AG04449 (cell line): ENCODE results near the gene YAF2.

Source experiments
- CTCF ChIA-PET: fragments of 350-600 bp; formaldehyde crosslinking; extraction: SDS; loops from one replicate; lab custom pipeline; 2021; ENCODE audit warnings: antibody characterized with exemption; lab: Yijun Ruan, JAX
- POLR2A ChIA-PET: fragments of 400-600, 350-600 bp; formaldehyde crosslinking; extraction: SDS; loops from one replicate; lab custom pipeline; 2020; ENCODE audit warnings: antibody characterized with exemption, inconsistent platforms; lab: Yijun Ruan, JAX
- DNase-seq: peaks from one replicate; pipeline ENCODE4 v3.0.0-alpha.2; 2010; ENCODE audit warnings: low read depth, low spot score
- H3K4me3 ChIP-seq: 2 replicates; pipeline ENCODE4 v1.5.1; 2011; ENCODE audit warnings: low read depth, mild to moderate bottlenecking, control low read depth, low read length
- CTCF ChIP-seq: IDR thresholded peaks from one replicate; pipeline ENCODE4 v1.5.1; 2011; ENCODE audit warnings: mild to moderate bottlenecking, moderate library complexity, low read length, control low read depth, inconsistent platforms; ENCODE audit not compliant: insufficient read depth; ENCODE audit errors: missing control alignments

YAF2 gene

DNA sequence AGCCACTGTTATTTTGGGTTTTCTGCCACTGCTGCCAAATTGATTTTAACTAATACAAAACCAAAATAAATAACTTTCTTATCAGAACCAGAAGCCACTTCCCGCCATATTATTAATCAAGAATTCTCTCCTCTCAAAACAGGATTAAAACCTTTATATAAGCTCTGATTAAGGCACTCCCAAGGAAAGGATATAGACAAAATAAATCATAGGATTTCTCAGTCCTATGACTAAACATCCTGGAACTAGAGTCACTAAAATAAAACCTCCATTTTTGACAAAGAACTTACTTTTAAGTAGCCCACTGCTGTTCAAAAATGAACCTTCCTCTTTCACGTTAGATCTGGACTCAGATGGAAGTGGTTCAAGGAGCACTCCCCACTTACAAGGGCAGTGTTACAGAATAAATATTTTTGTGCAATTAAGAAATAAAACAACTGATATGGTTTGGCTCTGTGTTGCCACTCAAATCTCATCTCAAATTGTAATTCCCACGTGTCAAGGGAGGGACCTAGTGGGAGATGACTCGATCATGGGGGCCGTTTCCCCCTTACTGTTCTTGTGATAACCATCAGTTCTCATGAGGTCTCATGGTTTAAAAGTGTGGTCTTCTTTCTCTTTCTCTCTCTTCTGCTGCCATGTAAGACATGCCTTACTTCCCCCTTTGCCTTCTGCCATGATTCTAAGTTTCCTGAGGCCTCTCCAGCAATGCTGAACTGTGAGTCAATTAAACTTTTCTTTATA, 119.7 kb downstream of the YAF2 start:
- DNase-seq: no peak
- POLR2A ChIA-PET: no interaction called here
- no peak overlapping the region for H3K4me3 ChIP-seq
- CTCF ChIA-PET: interaction anchor here (1.0 to 3.7 kb wide), 6 partner anchors 8 to 254 kb away, joined by 3 to 14 read pairs (median 5); no protein-coding TSS in a partner anchor
- TF ChIP-seq CTCF: no peak

DNA sequence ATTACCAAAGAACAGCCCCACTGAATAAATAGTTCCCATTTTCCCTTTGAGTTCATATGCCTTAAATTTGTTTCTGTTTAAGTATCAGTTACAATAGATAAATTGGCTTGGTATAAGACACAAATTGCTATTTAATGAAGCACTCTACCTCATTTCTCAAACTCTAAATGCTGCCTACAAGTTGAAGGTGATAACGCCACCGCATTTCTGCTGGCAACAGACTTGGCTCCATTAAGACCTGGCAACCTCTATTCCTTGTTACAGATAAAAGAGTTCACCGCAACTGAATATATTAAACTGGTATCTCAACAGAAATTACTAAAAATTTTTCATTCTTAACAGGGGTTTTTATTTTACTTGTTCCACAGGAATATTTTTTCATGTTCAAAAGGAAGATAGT, 129.0 kb downstream of the YAF2 start:
- H3K4me3 ChIP-seq: no peak overlapping the region
- DNase-seq: no peak
- CTCF ChIA-PET: interaction anchor here (1.1 kb wide), 2 partner anchors 13 to 16 kb away, joined by 3 read pairs; no protein-coding TSS in a partner anchor
- POLR2A ChIA-PET: no interaction called here
- TF ChIP-seq CTCF: no peak
